ENCODE data around the gene SYTL4. TPM values are rescaled to one million over a fixed set of nuclear protein-coding genes. Genes with fewer than 3 reads are reported as not detected.

The SYTL4 gene
- total RNA-seq, 1 experiment from 2014 or later, result 23.4 TPM

DNA sequence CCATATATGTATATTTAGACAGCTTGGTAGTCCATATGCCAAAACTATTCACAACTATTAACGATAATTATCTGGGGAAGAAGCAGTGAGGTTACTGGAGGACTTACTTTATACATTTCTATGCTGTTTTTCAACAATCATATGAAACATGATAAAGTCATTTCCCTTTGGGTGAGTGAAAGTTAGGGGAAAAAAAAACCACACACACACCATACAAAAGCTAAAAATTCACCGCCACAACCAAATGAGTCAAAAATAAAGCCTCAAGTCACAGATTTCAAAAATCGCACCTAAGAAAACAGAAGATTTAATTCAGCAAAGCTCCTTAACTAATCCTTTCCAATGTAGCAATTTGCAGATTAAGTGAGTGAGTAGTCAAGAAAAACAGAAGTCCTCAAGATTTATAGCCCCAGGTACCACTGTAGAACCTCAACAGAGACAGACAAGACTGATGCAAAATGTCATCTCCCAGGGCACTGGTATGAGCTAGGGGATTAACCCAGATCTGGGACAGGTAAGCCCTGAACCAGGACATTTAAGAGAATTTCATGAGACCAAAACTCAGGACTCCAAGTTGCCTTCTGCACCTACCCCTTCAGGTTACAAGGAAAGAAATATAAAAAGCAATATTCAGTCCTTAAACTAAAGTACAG is 35.1 kb downstream of the SYTL4 start:
- Histone ChIP-seq H3F3A (ENCODE audit: insufficient read depth, low read depth) (0 out of 2 replicates have a peak, but pooled peaks cover 8% of the 10 kb centered on the region), H3K9me3 (ENCODE audit: insufficient read depth, low read depth) (no peaks in the 10 kb centered on the region), H3K36me3 (ENCODE audit: low read depth) (no peaks in the 10 kb centered on the region), H4K20me1 (ENCODE audit: insufficient read depth) (no peaks in the 10 kb centered on the region), H3K4me2 (no peak overlapping the region), H3K4me3 (no peak overlapping the region), H2AFZ (no peak overlapping the region), H3K4me1 (replicated peaks; ENCODE audit: insufficient read depth) (peaks cover 21% of the 10 kb centered on the region), H3K27ac (no peak overlapping the region), H3K27me3 (ENCODE audit: insufficient read depth, low read depth) (no peaks in the 10 kb centered on the region), H3K79me2 (ENCODE audit: low read depth) (no peaks in the 10 kb centered on the region), H3K9me2 (ENCODE audit: insufficient read depth) (no peaks in the 10 kb centered on the region)
- DNase-seq, result no peak
- ChIA-PET POLR2A (ENCODE audit: unreplicated experiment) (no interaction called here), CTCF (interaction anchor here (0.7 to 1.0 kb wide), 2 partner anchors 10 to 65 kb away, joined by 3 read pairs; no protein-coding TSS in a partner anchor)
- intact Hi-C loops (cut with micrococcal nuclease; ENCODE audit: unreplicated experiment), result loop anchor here (5.0 kb wide), 1 partner anchor 50 kb away; no protein-coding TSS in a partner anchor
- TF ChIP-seq, protein P1, sequence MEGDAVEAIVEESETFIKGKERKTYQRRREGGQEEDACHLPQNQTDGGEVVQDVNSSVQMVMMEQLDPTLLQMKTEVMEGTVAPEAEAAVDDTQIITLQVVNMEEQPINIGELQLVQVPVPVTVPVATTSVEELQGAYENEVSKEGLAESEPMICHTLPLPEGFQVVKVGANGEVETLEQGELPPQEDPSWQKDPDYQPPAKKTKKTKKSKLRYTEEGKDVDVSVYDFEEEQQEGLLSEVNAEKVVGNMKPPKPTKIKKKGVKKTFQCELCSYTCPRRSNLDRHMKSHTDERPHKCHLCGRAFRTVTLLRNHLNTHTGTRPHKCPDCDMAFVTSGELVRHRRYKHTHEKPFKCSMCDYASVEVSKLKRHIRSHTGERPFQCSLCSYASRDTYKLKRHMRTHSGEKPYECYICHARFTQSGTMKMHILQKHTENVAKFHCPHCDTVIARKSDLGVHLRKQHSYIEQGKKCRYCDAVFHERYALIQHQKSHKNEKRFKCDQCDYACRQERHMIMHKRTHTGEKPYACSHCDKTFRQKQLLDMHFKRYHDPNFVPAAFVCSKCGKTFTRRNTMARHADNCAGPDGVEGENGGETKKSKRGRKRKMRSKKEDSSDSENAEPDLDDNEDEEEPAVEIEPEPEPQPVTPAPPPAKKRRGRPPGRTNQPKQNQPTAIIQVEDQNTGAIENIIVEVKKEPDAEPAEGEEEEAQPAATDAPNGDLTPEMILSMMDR (conservative IDR thresholded peaks at IDR 0.05), result no peak
- TF ChIP-seq EZH2 (IDR thresholded peaks at IDR 0.05; ENCODE audit: low read depth), result no peak
- BruUV-seq (replicated peaks), result no TSS peak

- H3K79me2 ChIP-seq (ENCODE audit: low read depth), result no peaks in the 10 kb centered on the region
- ChIA-PET CTCF (interaction anchor here (1.0 kb wide), 1 partner anchor 9 kb away, joined by 3 read pairs; no protein-coding TSS in a partner anchor), POLR2A (ENCODE audit: unreplicated experiment) (no interaction called here)
- H3K27me3 ChIP-seq (ENCODE audit: insufficient read depth, low read depth), result no peaks in the 10 kb centered on the region
- H3K9me3 ChIP-seq (ENCODE audit: insufficient read depth, low read depth), result no peaks in the 10 kb centered on the region
- H2AFZ ChIP-seq, result no peak overlapping the region
- no peak overlapping the region for H3K4me2 ChIP-seq
- H4K20me1 ChIP-seq (ENCODE audit: insufficient read depth), result no peaks in the 10 kb centered on the region
- BruUV-seq (replicated peaks), result no TSS peak
- intact Hi-C loops (cut with micrococcal nuclease; ENCODE audit: unreplicated experiment), result loop anchor here (5.0 kb wide), 1 partner anchor 51 kb away; no protein-coding TSS in a partner anchor
- peak in 1 of 2 experiments; percentile 58 for DNase-seq
- H3K36me3 ChIP-seq (ENCODE audit: low read depth), result no peaks in the 10 kb centered on the region
- H3K4me3 ChIP-seq, result no peak overlapping the region
- H3K27ac ChIP-seq, result 0 out of 2 replicates have a peak overlapping the region, but pooled peaks have one; percentile 26
- no peaks in the 10 kb centered on the region for H3K9me2 ChIP-seq (ENCODE audit: insufficient read depth)
- peaks cover 22% of the 10 kb centered on the region for H3K4me1 ChIP-seq (replicated peaks; ENCODE audit: insufficient read depth)
- peaks cover 9% of the 10 kb centered on the region; the same call in 1 of the 2 replicates for H3F3A ChIP-seq (ENCODE audit: insufficient read depth, low read depth)
- TF ChIP-seq, protein P1 (conservative IDR thresholded peaks at IDR 0.05), result no peak
- TF ChIP-seq EZH2 (IDR thresholded peaks at IDR 0.05; ENCODE audit: low read depth), result no peak
Measured at GRCh38 chrX:100695991-100696390, 35.9 kb downstream of the SYTL4 start.

DNA sequence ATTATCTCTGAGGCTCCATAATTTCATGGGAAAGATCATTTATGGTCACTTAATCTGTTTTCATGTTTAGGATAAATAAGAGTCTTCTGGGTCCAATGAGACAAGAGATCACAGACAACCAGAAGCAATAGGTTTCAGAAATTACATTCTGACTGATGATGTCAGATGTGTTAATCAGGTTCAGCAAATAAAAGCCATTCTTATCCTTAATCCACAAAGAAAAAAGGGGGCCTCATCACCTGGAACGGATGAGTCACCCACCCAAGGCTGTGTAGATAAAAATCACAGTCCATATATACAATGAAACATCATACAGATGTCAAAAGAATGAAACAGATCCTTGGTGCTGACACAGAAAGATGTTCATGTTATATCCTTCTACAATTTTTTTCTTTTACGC is 36.6 kb downstream of the SYTL4 start:
- Histone ChIP-seq H3K79me2 (ENCODE audit: low read depth) (no peaks in the 10 kb centered on the region), H4K20me1 (ENCODE audit: insufficient read depth) (no peaks in the 10 kb centered on the region), H3K4me2 (no peak overlapping the region), H3F3A (ENCODE audit: insufficient read depth, low read depth) (peaks cover 13% of the 10 kb centered on the region; the same call in 1 of the 2 replicates), H2AFZ (no peak overlapping the region), H3K36me3 (ENCODE audit: low read depth) (no peaks in the 10 kb centered on the region), H3K4me1 (replicated peaks; ENCODE audit: insufficient read depth) (peaks cover 28% of the 10 kb centered on the region), H3K9me3 (ENCODE audit: insufficient read depth, low read depth) (no peaks in the 10 kb centered on the region), H3K27me3 (ENCODE audit: insufficient read depth, low read depth) (no peaks in the 10 kb centered on the region), H3K4me3 (no peak overlapping the region), H3K9me2 (ENCODE audit: insufficient read depth) (no peaks in the 10 kb centered on the region), H3K27ac (0 out of 2 replicates have a peak overlapping the region, but pooled peaks have one; percentile 26)
- BruUV-seq (replicated peaks), result no TSS peak
- intact Hi-C loops (cut with micrococcal nuclease; ENCODE audit: unreplicated experiment), result loop anchor here (5.0 kb wide), 1 partner anchor 52 kb away; no protein-coding TSS in a partner anchor
- DNase-seq, result peak in 1 of 2 experiments; percentile 51
- POLR2A ChIA-PET (ENCODE audit: unreplicated experiment), result no interaction called here
- no peak for TF ChIP-seq EZH2 (IDR thresholded peaks at IDR 0.05; ENCODE audit: low read depth)
- TF ChIP-seq, protein P1 (conservative IDR thresholded peaks at IDR 0.05), result no peak
- CTCF ChIA-PET, result no interaction called here
